MM.1S (cell line): ENCODE results near the gene DBP.

Source experiments
- CTCF ChIP-seq: fragments of 300-600 bp; sonication (generic); IDR thresholded peaks from 2 replicates; pipeline ENCODE4 v1.5.1; 2016; ENCODE audit warnings: antibody characterized with exemption, low read length, mixed read lengths
- EZH2 ChIP-seq: fragments of 300-600 bp; sonication (generic); optimal IDR thresholded peaks from 2 replicates; pipeline ENCODE3; 2017; ENCODE audit warnings: low read depth, mild to moderate bottlenecking, antibody characterized with exemption, low read length, mixed read lengths
- EZH2phosphoT487 ChIP-seq: fragments of 300-600 bp; sonication (generic); IDR thresholded peaks from 2 replicates; pipeline ENCODE4 v1.6.1; 2018; ENCODE audit warnings: antibody characterized with exemption, low read length

GRCh38 chr19:48665786-48666185 is 28.6 kb upstream of the DBP start:
- no peak for TF ChIP-seq CTCF
- TF ChIP-seq EZH2phosphoT487 = no peak
- TF ChIP-seq EZH2 = no peak
